ENCODE results near the gene TNFSF11.
"Not testable (repeated sequence)": the region's sequence is repeated elsewhere in the genome, so short reads cannot be mapped to it uniquely, and the experiment has no call there.

TNFSF11 gene

DNA sequence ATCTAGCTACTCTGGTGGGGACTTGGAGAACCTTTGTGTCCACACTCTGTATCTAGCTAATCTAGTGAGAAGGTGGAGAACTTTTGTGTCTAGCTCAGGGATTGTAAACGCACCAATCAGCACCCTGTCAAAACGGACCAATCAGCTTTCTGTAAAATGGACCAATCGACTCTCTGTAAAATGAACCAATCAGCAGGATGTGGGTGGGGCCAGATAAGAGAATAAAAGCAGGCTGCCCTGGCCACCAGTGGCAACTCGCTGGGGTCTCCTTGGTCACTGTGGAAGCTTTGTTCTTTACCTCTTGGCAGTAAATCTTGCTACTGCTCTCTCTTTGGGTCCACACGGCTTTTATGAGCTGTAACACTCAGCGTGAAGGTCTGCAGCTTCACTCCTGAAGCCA, 13.6 kb upstream of the TNFSF11 start:
- not testable (repeated sequence) for DNase-seq (ENCODE audit: low spot score)

DNA sequence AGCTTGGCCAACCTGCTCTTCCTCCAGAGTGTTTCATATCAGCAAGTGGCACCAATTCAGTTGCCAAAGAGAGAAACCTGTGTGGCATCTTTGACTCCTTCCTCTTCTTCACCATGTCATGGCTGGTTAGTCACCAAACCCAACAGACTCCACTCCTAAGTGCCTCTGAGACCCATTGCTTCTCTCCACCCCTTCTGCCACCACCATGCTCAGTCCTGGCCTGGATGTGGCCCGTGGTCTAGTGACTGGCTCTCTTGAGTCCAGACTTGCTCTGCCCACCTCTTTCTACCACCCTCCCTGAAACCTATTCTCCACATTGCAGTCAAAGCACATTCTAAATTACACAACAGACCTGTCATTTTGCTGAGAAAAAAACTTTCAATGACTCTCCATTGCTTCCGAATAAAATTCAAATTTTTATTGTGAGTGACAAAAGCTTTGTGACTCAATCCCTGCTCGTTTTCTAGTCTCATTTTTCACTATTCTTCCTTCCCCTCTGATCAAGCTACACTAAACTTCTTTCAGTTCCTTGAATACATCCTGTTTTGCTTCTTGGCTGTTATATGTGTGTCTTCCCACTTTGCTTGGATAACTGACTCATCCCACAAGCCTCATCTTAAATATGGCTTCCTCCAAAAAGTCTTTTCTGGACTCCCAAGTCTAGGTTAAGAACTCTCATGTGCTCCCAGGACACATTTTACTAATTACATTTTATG, 12.0 kb upstream of the TNFSF11 start:
- DNase-seq (ENCODE audit: low spot score): no peak

DNA sequence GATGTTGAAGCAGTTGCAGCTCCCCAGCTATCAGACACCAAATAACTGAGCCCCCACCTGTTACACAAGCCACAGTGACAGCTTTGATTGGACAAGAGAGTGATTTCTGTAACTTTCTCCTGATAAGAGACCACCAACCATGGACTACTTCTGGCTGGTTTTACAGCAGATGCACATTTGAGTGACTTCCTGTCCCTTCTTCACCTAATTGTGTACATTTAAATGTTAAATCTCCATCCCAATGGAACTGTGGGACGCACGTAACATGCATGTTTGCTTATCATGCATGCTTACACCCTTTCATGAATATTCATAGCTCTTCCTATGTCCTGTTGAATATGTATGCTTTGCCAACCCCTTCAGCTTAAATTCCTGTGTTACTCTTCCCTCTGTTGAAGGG, 6.0 kb upstream of the TNFSF11 start:
- DNase-seq (ENCODE audit: low spot score): no peak

GRCh38 chr13:42569576-42570344, 4.2 kb upstream of the TNFSF11 start:
- no peak for DNase-seq (ENCODE audit: low spot score)

DNA sequence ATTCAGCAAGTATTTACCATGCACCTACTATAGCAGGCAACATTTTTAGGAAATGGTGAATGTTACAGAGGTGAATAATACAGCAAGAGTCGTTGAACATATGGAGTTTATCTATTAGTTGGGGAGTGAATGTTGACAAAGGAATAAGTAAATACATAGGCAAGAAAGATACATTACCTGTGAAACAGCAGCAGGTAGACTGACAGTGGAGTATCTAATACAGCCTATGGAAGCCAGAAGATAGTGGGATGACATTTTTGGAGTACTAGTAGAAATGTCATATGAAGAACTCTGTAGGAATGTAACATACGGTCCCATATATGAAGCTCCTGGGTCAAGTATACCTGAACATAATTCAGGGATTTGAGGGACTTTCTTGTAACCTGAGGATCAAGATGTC, 2.1 kb upstream of the TNFSF11 start:
- DNase-seq (ENCODE audit: low spot score): no peak

- DNase-seq (ENCODE audit: low spot score): no peak
These were observed 721 bp downstream of the TNFSF11 start for GRCh38 chr13:42574435-42575311.

DNA sequence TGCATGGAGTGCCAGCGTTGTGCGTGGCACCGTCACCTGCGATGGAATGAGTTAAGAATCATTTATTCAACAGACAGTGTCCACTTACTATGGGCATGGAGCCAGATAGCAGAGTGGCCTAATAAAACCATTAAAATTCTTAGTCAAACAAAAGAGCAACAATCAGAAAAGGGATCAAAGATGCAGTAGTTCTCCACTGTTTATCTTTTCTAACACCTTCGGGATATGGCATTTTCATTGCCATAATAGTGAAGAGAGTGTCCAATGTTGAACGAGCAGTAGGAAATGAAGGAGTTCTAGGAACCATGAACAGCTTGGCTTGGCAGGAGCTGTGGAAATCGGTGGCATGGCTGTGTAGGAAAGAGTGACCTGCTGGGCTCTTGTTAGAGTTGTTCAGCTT, 2.0 kb downstream of the TNFSF11 start:
- no peak for DNase-seq (ENCODE audit: low spot score)

- DNase-seq (ENCODE audit: low spot score): no peak
These were observed 3.6 kb downstream of the TNFSF11 start for GRCh38 chr13:42577538-42577937.

- no peak for DNase-seq (ENCODE audit: low spot score)
These were observed 6.7 kb downstream of the TNFSF11 start for GRCh38 chr13:42580644-42581043.

GRCh38 chr13:42581427-42581826, 7.5 kb downstream of the TNFSF11 start:
- DNase-seq (ENCODE audit: low spot score): no peak

DNA sequence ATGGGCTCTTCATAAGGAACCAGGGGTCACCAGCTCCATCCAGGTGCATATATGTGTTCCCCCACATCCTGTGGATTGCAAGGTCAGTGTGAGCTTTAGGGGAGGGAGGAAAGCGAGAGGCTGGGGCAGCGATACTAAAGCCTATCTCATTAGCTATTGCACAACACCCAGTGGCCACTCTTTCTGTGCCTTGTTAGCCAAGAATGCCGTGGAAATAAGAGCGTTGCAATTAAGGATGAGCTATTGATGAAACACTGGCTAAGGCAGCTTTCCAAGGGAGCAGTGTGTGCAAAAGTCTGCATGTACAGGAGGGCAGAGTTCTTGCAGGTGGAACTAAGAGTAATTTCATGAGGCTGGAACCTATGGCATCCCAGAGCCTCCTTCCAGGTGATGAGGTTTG, 17.6 kb downstream of the TNFSF11 start:
- DNase-seq (ENCODE audit: low spot score): no peak

- no peak for DNase-seq (ENCODE audit: low spot score)
These were observed 19.3 kb downstream of the TNFSF11 start for GRCh38 chr13:42592915-42593900.

DNA sequence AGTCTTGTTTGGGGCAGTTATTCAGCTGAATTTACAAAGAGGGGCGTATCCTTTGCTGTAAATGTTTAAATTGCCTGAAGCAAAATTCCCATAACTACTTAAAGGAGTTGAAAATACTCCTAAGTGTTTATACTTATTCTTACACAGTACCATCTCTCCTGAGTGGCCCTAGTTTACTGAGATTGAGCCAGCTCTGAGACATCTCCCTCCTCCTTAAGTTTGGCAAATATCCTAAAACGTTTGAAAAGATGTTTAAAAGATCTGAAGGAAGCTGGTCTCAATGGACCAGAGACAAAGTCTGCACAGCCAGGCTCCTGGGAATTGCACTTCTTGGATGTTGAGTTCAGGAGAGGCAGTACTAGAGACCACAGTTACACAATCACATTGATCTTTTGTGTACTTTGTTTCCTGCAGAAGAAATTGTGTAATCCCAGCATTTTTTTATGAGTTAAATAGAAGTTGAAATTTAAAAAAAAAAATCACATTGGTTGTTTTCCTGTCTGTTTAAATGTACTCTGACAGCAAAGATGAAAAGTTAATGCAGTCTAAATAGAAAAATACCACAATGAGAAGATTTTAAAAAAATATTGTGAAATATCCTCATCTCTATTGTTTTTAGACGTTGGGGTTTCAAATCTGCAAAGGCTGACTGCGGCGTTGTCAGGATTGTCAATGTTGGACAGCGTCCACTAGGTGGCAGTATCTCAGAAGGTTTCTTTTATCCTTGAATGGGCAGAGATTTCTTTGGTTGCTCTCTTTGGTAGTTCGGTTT, 20.7 kb downstream of the TNFSF11 start:
- DNase-seq (ENCODE audit: low spot score): peak; percentile 79

GRCh38 chr13:42595253-42595571, 21.3 kb downstream of the TNFSF11 start:
- DNase-seq (ENCODE audit: low spot score): no peak

GRCh38 chr13:42597505-42597904, 23.6 kb downstream of the TNFSF11 start:
- DNase-seq (ENCODE audit: low spot score): no peak

- no peak for DNase-seq (ENCODE audit: low spot score)
These were observed 27.0 kb downstream of the TNFSF11 start for GRCh38 chr13:42600943-42601342.

- DNase-seq (ENCODE audit: low spot score): no peak
These were observed 29.0 kb downstream of the TNFSF11 start for GRCh38 chr13:42602906-42603305.

DNA sequence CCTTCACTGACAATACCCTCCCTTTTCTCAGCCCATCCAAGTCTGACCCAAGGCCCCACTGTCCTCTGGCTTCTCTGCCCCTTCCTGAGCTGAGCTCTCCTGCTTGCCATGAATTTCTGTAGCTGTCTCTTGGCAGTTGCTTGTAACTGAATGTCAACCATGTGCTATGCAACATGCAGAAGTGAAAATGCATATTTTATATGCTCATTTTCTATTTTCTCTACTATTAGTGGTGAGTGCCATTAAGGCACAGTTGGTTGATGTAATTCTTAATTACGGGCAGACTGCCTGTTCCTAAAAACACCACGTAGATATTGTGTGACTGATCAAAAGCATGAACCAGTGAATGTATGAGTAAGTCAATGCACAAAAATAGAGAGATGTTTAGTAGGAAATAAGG, 29.6 kb downstream of the TNFSF11 start:
- DNase-seq (ENCODE audit: low spot score): no peak

DNA sequence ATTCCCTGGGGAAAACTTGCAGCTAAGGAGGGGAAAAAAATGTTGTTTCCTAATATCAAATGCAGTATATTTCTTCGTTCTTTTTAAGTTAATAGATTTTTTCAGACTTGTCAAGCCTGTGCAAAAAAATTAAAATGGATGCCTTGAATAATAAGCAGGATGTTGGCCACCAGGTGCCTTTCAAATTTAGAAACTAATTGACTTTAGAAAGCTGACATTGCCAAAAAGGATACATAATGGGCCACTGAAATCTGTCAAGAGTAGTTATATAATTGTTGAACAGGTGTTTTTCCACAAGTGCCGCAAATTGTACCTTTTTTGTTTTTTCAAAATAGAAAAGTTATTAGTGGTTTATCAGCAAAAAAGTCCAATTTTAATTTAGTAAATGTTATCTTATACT, 33.6 kb downstream of the TNFSF11 start:
- no peak for DNase-seq (ENCODE audit: low spot score)

DNA sequence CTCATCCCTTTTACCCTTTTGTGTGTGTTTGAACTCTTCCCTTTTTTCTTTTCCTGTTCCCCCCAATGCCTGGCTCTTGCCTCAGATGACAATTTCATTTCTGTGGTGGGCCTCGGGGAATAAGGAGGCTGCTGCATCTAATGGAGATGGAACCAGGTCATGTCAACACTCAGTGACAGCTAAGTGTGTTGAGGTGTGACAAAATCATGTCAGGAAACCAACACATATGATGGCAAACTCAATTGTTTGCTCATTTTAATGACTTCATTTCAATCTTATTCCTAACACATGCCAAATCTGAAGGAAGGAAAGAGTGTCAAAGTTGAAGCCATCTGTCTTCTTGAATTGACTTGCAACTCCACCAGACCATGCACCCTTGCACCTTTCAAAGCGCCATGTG, 36.7 kb downstream of the TNFSF11 start:
- DNase-seq (ENCODE audit: low spot score): no peak

All from AG08396 (cell line).